ENCODE measurements around the gene PITRM1.

- TF ChIP-seq CTCF (IDR thresholded peaks at IDR 0.05) (no peak), POLR2AphosphoS5 (IDR thresholded peaks at IDR 0.05) (peak; percentile 74)
Observed at GRCh38 chr10:3140280-3140679, 32.3 kb downstream of the PITRM1 start.
